Measurements from ENCODE around the gene SYNDIG1.

Gene SYNDIG1

GRCh38 chr20:24469116-24469893 is at the start of gene SYNDIG1:
SYNDIG1 (plus strand) TSS chr20:24469629; CDS start chr20:24543098, 73,469 bp downstream.
- Histone ChIP-seq H3K27ac (ENCODE audit: low read depth, low read length) (no peak within 1 kb of the TSS), H3K9ac (ENCODE audit: low read length) (no peak within 1 kb of the TSS)

GRCh38 chr20:24419786-24420185 is 49.6 kb upstream of the SYNDIG1 start:
- no peaks in the 10 kb centered on the region for H3K4me1 ChIP-seq (ENCODE audit: control insufficient read depth, insufficient read depth, low read length)
- no peak overlapping the region for H3K27ac ChIP-seq (ENCODE audit: low read depth, low read length)
- H3K36me3 ChIP-seq (ENCODE audit: control insufficient read depth, insufficient read depth, low read length), result no peaks in the 10 kb centered on the region
- no peak overlapping the region for H3K9ac ChIP-seq (ENCODE audit: low read length)
- H3K27me3 ChIP-seq (ENCODE audit: control insufficient read depth, insufficient read depth, low read length), result no peaks in the 10 kb centered on the region
- no peak overlapping the region for H3K4me3 ChIP-seq (ENCODE audit: low read length)

More at GRCh38 chr20:24469116-24469893, at the start of gene SYNDIG1:
- H3K4me3 ChIP-seq (ENCODE audit: low read length), result peak within 1 kb of the TSS; percentile 54
- H3K36me3 ChIP-seq (ENCODE audit: control insufficient read depth, insufficient read depth, low read length), result no peaks in the 10 kb centered on the region
- H3K27me3 ChIP-seq (ENCODE audit: control insufficient read depth, insufficient read depth, low read length), result peaks cover 15% of the 10 kb centered on the region
- H3K4me1 ChIP-seq (ENCODE audit: control insufficient read depth, insufficient read depth, low read length), result peaks cover 4% of the 10 kb centered on the region

GRCh38 chr20:24420567-24420966 is 48.9 kb upstream of the SYNDIG1 start:
- Histone ChIP-seq H3K27me3 (ENCODE audit: control insufficient read depth, insufficient read depth, low read length) (no peaks in the 10 kb centered on the region), H3K36me3 (ENCODE audit: control insufficient read depth, insufficient read depth, low read length) (no peaks in the 10 kb centered on the region), H3K27ac (ENCODE audit: low read depth, low read length) (no peak overlapping the region), H3K9ac (ENCODE audit: low read length) (no peak overlapping the region), H3K4me1 (ENCODE audit: control insufficient read depth, insufficient read depth, low read length) (no peaks in the 10 kb centered on the region), H3K4me3 (ENCODE audit: low read length) (no peak overlapping the region)

GRCh38 chr20:24421071-24421470 is 48.4 kb upstream of the SYNDIG1 start:
- Histone ChIP-seq H3K27ac (ENCODE audit: low read depth, low read length) (no peak overlapping the region), H3K9ac (ENCODE audit: low read length) (no peak overlapping the region), H3K4me1 (ENCODE audit: control insufficient read depth, insufficient read depth, low read length) (no peaks in the 10 kb centered on the region), H3K4me3 (ENCODE audit: low read length) (no peak overlapping the region), H3K36me3 (ENCODE audit: control insufficient read depth, insufficient read depth, low read length) (no peaks in the 10 kb centered on the region), H3K27me3 (ENCODE audit: control insufficient read depth, insufficient read depth, low read length) (no peaks in the 10 kb centered on the region)

GRCh38 chr20:24422091-24422760 is 47.2 kb upstream of the SYNDIG1 start:
- Histone ChIP-seq H3K27ac (ENCODE audit: low read depth, low read length) (no peak overlapping the region), H3K27me3 (ENCODE audit: control insufficient read depth, insufficient read depth, low read length) (no peaks in the 10 kb centered on the region), H3K36me3 (ENCODE audit: control insufficient read depth, insufficient read depth, low read length) (no peaks in the 10 kb centered on the region), H3K9ac (ENCODE audit: low read length) (no peak overlapping the region), H3K4me3 (ENCODE audit: low read length) (no peak overlapping the region), H3K4me1 (ENCODE audit: control insufficient read depth, insufficient read depth, low read length) (no peaks in the 10 kb centered on the region)

- Histone ChIP-seq H3K4me3 (ENCODE audit: low read length) (no peak overlapping the region), H3K27me3 (ENCODE audit: control insufficient read depth, insufficient read depth, low read length) (no peaks in the 10 kb centered on the region), H3K36me3 (ENCODE audit: control insufficient read depth, insufficient read depth, low read length) (no peaks in the 10 kb centered on the region), H3K9ac (ENCODE audit: low read length) (no peak overlapping the region), H3K27ac (ENCODE audit: low read depth, low read length) (no peak overlapping the region), H3K4me1 (ENCODE audit: control insufficient read depth, insufficient read depth, low read length) (no peaks in the 10 kb centered on the region)
Observed at GRCh38 chr20:24423390-24424313, 45.8 kb upstream of the SYNDIG1 start.

- Histone ChIP-seq H3K4me1 (ENCODE audit: control insufficient read depth, insufficient read depth, low read length) (no peaks in the 10 kb centered on the region), H3K36me3 (ENCODE audit: control insufficient read depth, insufficient read depth, low read length) (no peaks in the 10 kb centered on the region), H3K9ac (ENCODE audit: low read length) (no peak overlapping the region), H3K27me3 (ENCODE audit: control insufficient read depth, insufficient read depth, low read length) (no peaks in the 10 kb centered on the region), H3K4me3 (ENCODE audit: low read length) (no peak overlapping the region), H3K27ac (ENCODE audit: low read depth, low read length) (no peak overlapping the region)
Observed at GRCh38 chr20:24425523-24426135, 43.8 kb upstream of the SYNDIG1 start.

- no peaks in the 10 kb centered on the region for H3K27me3 ChIP-seq (ENCODE audit: control insufficient read depth, insufficient read depth, low read length)
- H3K27ac ChIP-seq (ENCODE audit: low read depth, low read length), result no peak overlapping the region
- H3K9ac ChIP-seq (ENCODE audit: low read length), result no peak overlapping the region
Observed at GRCh38 chr20:24431279-24432045, 38.0 kb upstream of the SYNDIG1 start.

GRCh38 chr20:24432046-24432442 is 37.4 kb upstream of the SYNDIG1 start:
- Histone ChIP-seq H3K9ac (ENCODE audit: low read length) (no peak overlapping the region), H3K27me3 (ENCODE audit: control insufficient read depth, insufficient read depth, low read length) (no peaks in the 10 kb centered on the region), H3K4me3 (ENCODE audit: low read length) (no peak overlapping the region), H3K36me3 (ENCODE audit: control insufficient read depth, insufficient read depth, low read length) (no peaks in the 10 kb centered on the region), H3K27ac (ENCODE audit: low read depth, low read length) (no peak overlapping the region), H3K4me1 (ENCODE audit: control insufficient read depth, insufficient read depth, low read length) (no peaks in the 10 kb centered on the region)

More at GRCh38 chr20:24431279-24432045, 38.0 kb upstream of the SYNDIG1 start:
- H3K4me3 ChIP-seq (ENCODE audit: low read length), result no peak overlapping the region
- H3K4me1 ChIP-seq (ENCODE audit: control insufficient read depth, insufficient read depth, low read length), result no peaks in the 10 kb centered on the region
- no peaks in the 10 kb centered on the region for H3K36me3 ChIP-seq (ENCODE audit: control insufficient read depth, insufficient read depth, low read length)

GRCh38 chr20:24436160-24436559 is 33.3 kb upstream of the SYNDIG1 start:
- H3K4me1 ChIP-seq (ENCODE audit: control insufficient read depth, insufficient read depth, low read length), result peaks cover 2% of the 10 kb centered on the region

GRCh38 chr20:24437196-24438082 is 32.0 kb upstream of the SYNDIG1 start:
- no peak overlapping the region for H3K27ac ChIP-seq (ENCODE audit: low read depth, low read length)
- no peaks in the 10 kb centered on the region for H3K36me3 ChIP-seq (ENCODE audit: control insufficient read depth, insufficient read depth, low read length)
- H3K4me1 ChIP-seq (ENCODE audit: control insufficient read depth, insufficient read depth, low read length), result peaks cover 2% of the 10 kb centered on the region
- no peaks in the 10 kb centered on the region for H3K27me3 ChIP-seq (ENCODE audit: control insufficient read depth, insufficient read depth, low read length)
- no peak overlapping the region for H3K9ac ChIP-seq (ENCODE audit: low read length)
- no peak overlapping the region for H3K4me3 ChIP-seq (ENCODE audit: low read length)

More at GRCh38 chr20:24436160-24436559, 33.3 kb upstream of the SYNDIG1 start:
- Histone ChIP-seq H3K27ac (ENCODE audit: low read depth, low read length) (no peak overlapping the region), H3K4me3 (ENCODE audit: low read length) (no peak overlapping the region), H3K27me3 (ENCODE audit: control insufficient read depth, insufficient read depth, low read length) (no peaks in the 10 kb centered on the region), H3K36me3 (ENCODE audit: control insufficient read depth, insufficient read depth, low read length) (no peaks in the 10 kb centered on the region), H3K9ac (ENCODE audit: low read length) (no peak overlapping the region)
